Tracheal epithelial cell (primary cell): Measurements from ENCODE around the gene KLRC3. TPM values are rescaled to one million over a fixed set of nuclear protein-coding genes. Genes with fewer than 3 reads are reported as not detected.

Experiments
- total RNA-seq: library from RNA; depleted of rRNA; stranded (reverse); fragments of >200 nt; gene quantifications from 2 replicates; pipeline ENCODE4 v1.2.1, GENCODE V29; 2014

Gene KLRC3
- total RNA-seq, result not detected in 2 replicates

DNA sequence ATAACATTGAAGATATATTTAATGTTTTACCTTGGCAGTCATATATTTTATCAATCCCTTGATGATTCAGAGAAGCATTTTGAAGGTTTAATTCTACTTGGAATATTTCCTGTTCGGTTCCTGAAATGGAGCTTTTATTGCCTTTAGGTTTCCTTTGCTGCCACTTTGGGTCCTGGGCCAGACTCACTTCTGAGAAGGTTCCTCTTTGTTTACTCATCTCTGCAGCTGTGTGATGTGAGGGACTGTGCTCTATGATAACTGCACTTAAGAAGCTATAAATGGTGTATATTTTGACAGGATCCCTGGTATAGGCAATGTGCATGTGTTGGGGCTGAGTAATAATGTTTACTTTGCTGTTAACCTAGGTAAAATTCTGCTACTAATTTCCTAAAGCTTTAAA is at the start of gene KLRC3:
KLRC3 (minus strand) TSS at position 262 of the 400 bp plus-strand sequence; CDS start at position 217, 45 bp downstream.

DNA sequence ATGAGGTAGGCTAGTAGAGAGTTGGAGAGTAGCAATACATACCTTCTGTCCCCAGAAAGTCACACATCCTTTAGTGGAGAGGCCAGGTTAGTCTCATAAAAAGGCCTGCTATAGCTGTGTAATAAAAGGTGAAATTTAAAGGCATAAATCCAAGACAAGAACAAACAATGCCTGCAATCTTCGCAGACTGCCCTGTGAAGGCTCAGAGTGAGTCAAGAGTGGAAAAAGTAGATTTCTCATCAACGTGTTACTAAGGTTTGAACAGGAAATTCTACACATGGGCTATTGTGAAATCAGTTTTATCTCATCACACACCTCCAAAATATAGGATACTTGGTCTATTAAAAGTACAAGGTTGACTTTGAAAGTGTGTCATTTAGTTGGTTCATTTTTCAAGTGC is 32.8 kb upstream of the KLRC3 start, which contains the start of gene KLRC1:
KLRC1 (minus strand) TSS at position 222 of the 400 bp plus-strand sequence. CDS start 2,221 bp downstream, outside the sequence.

DNA sequence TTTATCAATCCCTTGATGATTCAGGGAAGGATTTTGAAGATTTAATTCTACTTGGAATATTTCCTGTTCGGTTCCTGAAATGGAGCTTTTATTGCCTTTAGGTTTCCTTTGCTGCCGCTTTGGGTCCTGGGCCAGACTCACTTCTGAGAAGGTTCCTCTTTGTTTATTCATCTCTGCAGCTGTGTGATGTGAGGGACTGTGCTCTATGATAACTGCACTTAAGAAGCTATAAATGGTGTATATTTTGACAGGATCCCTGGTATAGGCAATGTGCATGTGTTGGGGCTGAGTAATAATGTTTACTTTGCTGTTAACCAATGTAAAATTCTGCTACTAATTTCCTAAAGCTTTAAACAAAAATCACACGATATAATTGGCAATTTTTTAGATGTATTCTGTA is 15.4 kb upstream of the KLRC3 start, which contains the start of gene KLRC2:
KLRC2 (minus strand) TSS at position 195 of the 400 bp plus-strand sequence; CDS start at position 171, 24 bp downstream.

DNA sequence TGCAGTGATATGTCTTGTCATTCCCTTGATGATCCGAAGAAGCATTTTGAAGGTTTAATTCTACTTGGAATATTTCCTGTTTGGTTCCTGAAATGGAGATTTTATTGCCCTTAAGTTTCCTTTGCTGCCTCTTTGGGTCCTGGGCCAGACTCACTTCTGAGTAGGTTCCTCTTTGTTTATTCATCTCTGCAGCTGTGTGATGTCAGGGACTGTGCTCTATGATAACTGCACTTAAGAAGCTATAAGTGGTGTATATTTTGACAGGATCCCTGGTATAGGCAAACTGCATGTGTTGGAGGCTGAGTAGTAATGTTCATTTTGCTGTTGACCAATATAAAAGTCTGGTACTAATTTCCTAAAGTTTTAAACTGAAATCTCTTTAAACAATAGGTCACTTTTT is 11.0 kb downstream of the KLRC3 start, which contains the start of gene KLRC4:
KLRC4 (minus strand) TSS at position 366 of the 400 bp plus-strand sequence; CDS start at position 184, 182 bp downstream.

DNA sequence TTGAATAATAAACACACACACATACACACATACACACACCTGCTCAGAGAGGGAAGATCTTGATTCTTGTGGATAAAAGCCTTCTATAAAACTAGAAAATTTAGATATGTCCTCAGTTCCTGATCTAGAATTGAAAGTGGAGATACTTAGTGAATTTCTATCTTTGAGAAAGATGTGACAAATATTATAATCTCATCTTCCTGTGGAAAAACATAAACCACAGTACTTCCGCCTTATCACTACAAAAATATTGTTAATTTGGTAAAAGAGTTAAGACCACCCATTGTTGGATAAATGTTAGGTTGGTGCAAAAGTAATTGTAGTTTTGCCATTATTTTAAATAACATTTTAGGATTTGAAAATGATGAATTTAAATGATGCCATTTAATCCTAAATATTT is 30.5 kb downstream of the KLRC3 start, which contains the start of gene KLRK1:
KLRK1 (minus strand) TSS at position 138 of the 400 bp plus-strand sequence. CDS start 1,231 bp downstream, outside the sequence.

Other genes with a start within 250 kb of the KLRC3 start
- gene OLR1, start 248.5 kb downstream of the KLRC3 start, total RNA-seq, result under 0.01 and 1.4 TPM in 2 replicates
- 0.24 TPM in 1 of 2 replicates, not detected in the other for gene TMEM52B, start 241.6 kb downstream of the KLRC3 start, total RNA-seq
- 23.9 and 24.1 TPM in 2 replicates for gene GABARAPL1, start 207.7 kb downstream of the KLRC3 start, total RNA-seq
- under 0.01 and 0.24 TPM in 2 replicates for gene KLRD1, start 112.7 kb downstream of the KLRC3 start, total RNA-seq
- not detected in 2 replicates for gene KLRK1, start 30.6 kb downstream of the KLRC3 start, total RNA-seq
- not detected in 2 replicates for gene KLRC4, start 10.8 kb downstream of the KLRC3 start, total RNA-seq
- gene KLRC2, start 15.4 kb upstream of the KLRC3 start, total RNA-seq, result not detected in 2 replicates
- under 0.01 TPM in 1 of 2 replicates, not detected in the other for gene KLRC1, start 32.8 kb upstream of the KLRC3 start, total RNA-seq
- gene EIF2S3B, start 85.3 kb upstream of the KLRC3 start, total RNA-seq, result 0.72 and 1.1 TPM in 2 replicates
- gene MAGOHB, start 193.0 kb upstream of the KLRC3 start, total RNA-seq, result 6.6 and 8.7 TPM in 2 replicates